Caco-2 (cell line): ENCODE measurements around the gene NSD1. TPM values are rescaled to one million over a fixed set of nuclear protein-coding genes. Genes with fewer than 3 reads are reported as not detected.
A peak's percentile ranks its signal among the peaks of the same experiment; 100 is the strongest.

Experiments used
- BruUV-seq: library from RNA; stranded (reverse); fragments of 400-500 nt; replicated peaks from 2 replicates; lab custom pipeline; 2021; lab: Mats Ljungman, UMichigan
- CTCF ChIA-PET: fragments of 300-600 bp; sonication (Branson Sonifier 250); formaldehyde crosslinking; loops from one replicate; lab custom pipeline; 2022; ENCODE audit warnings: antibody characterized with exemption; lab: Charles Lee
- POLR2A ChIA-PET: fragments of 300-600 bp; sonication (Branson Sonifier 250); formaldehyde crosslinking; loops from one replicate; lab custom pipeline; 2022; ENCODE audit warnings: antibody characterized with exemption; lab: Charles Lee
- DNase-seq, 2 experiments: peaks; one replicate each; pipeline versions ENCODE4 v3.0.0 to v3.0.0-alpha.2; 2020 to 2022
- H3K27me3 ChIP-seq: replicated peaks from 2 replicates; pipeline ENCODE4 v1.6.0; 2011; ENCODE audit warnings: low read length; ENCODE audit not compliant: control insufficient read depth, insufficient read depth
- H3K36me3 ChIP-seq: 2 replicates; pipeline ENCODE4 v1.5.1; 2011; ENCODE audit warnings: low read length; ENCODE audit not compliant: control insufficient read depth, insufficient read depth
- H3K4me1 ChIP-seq: fragments of 250-450 bp; sonication (Bioruptor Pico); 2 replicates; pipeline ENCODE4 v1.5.1; 2020; ENCODE audit warnings: mild to moderate bottlenecking
- H3K4me3 ChIP-seq: 2 replicates; pipeline ENCODE4 v1.5.1; 2011; ENCODE audit warnings: low read depth, mild to moderate bottlenecking, control low read depth, low read length
- H3K9me3 ChIP-seq: fragments of 250-450 bp; sonication (Bioruptor Pico); 2 replicates; pipeline ENCODE4 v1.5.1; 2020; ENCODE audit warnings: mild to moderate bottlenecking, moderate library complexity
- H3K27ac Mint-ChIP-seq: one replicate; pipeline ENCODE4 v1.8.0; 2022; ENCODE audit warnings: mixed read lengths; ENCODE audit not compliant: unreplicated experiment
- H3K27me3 Mint-ChIP-seq: one replicate; pipeline ENCODE4 v1.8.0; 2022; ENCODE audit warnings: mixed read lengths; ENCODE audit not compliant: insufficient read depth, unreplicated experiment
- H3K36me3 Mint-ChIP-seq: one replicate; pipeline ENCODE4 v1.8.0; 2022; ENCODE audit warnings: mild to moderate bottlenecking, mixed read lengths; ENCODE audit not compliant: insufficient read depth, unreplicated experiment
- H3K4me1 Mint-ChIP-seq: one replicate; pipeline ENCODE4 v1.8.0; 2022; ENCODE audit warnings: low read depth, mixed read lengths; ENCODE audit not compliant: unreplicated experiment
- H3K4me3 Mint-ChIP-seq: one replicate; pipeline ENCODE4 v1.8.0; 2022; ENCODE audit warnings: mild to moderate bottlenecking, moderate library complexity, mixed read lengths; ENCODE audit not compliant: unreplicated experiment
- H3K9me3 Mint-ChIP-seq: one replicate; pipeline ENCODE4 v1.8.0; 2022; ENCODE audit warnings: mixed read lengths; ENCODE audit not compliant: unreplicated experiment
- CTCF ChIP-seq, 2 experiments: fragments of 200-600 bp in 1 of 2; IDR thresholded peaks; 1 replicate in 1 of 2; 2 replicates in 1 of 2; pipeline versions ENCODE4 v1.5.1 to v1.8.0; 2011 to 2022; ENCODE audit warnings: antibody characterized with exemption in 1 of 2, control low read depth in 1 of 2, inconsistent platforms in 1 of 2, low read depth in 1 of 2, low read length in 1 of 2, mild to moderate bottlenecking in 1 of 2, moderate library complexity in 1 of 2; ENCODE audit not compliant: insufficient read depth in 1 of 2, severe bottlenecking in 1 of 2, unreplicated experiment in 1 of 2
- intact Hi-C: fragments of 100-400 bp; cut with micrococcal nuclease; formaldehyde crosslinking; loops from one replicate; pipeline ENCODE4 v1.10.0; 2022; ENCODE audit not compliant: unreplicated experiment
- total RNA-seq: library from RNA; stranded (reverse); gene quantifications from 2 replicates; pipeline ENCODE4 v1.2.3, GENCODE V29; 2022

Gene NSD1
- total RNA-seq, 1 experiment from 2014 or later, result 67.4 TPM

- CTCF ChIA-PET, result interaction anchor here (0.6 to 1.5 kb wide), 5 partner anchors 9 to 147 kb away, joined by 3 to 4 read pairs (median 3); no protein-coding TSS in a partner anchor
- Histone ChIP-seq H3K9me3 (no peaks in the 10 kb centered on the region), H3K4me1 (peaks cover 41% of the 10 kb centered on the region), H3K36me3 (no peaks in the 10 kb centered on the region), H3K27me3 (no peaks in the 10 kb centered on the region), H3K4me3 (no peak overlapping the region)
- BruUV-seq, result no TSS peak
- POLR2A ChIA-PET, result no interaction called here
- H3K4me3 Mint-ChIP-seq, result no peak overlapping the region
- peaks cover 62% of the 10 kb centered on the region for H3K36me3 Mint-ChIP-seq
- H3K27me3 Mint-ChIP-seq, result no peaks in the 10 kb centered on the region
- TF ChIP-seq CTCF (IDR thresholded peaks at IDR 0.05; ENCODE audit: insufficient read depth in 1 of 2, low read depth in 1 of 2, low read length in 1 of 2, severe bottlenecking in 1 of 2, unreplicated experiment in 1 of 2), result no peak
- intact Hi-C loops, result no loop called here
- peaks cover 9% of the 10 kb centered on the region for H3K9me3 Mint-ChIP-seq
- H3K4me1 Mint-ChIP-seq, result peaks cover 33% of the 10 kb centered on the region
- H3K27ac Mint-ChIP-seq, result peak overlapping the region; percentile 95
- peak in 1 of 2 experiments; percentile 18 for DNase-seq
These were observed 194.3 kb downstream of the NSD1 start for GRCh38 chr5:177327539-177328522.

GRCh38 chr5:177328545-177329231 is 195.1 kb downstream of the NSD1 start:
- intact Hi-C loops, result no loop called here
- TF ChIP-seq CTCF (IDR thresholded peaks at IDR 0.05; ENCODE audit: insufficient read depth in 1 of 2, low read depth in 1 of 2, low read length in 1 of 2, severe bottlenecking in 1 of 2, unreplicated experiment in 1 of 2), result no peak
- peaks cover 63% of the 10 kb centered on the region for H3K36me3 Mint-ChIP-seq
- Histone ChIP-seq H3K4me3 (no peak overlapping the region), H3K27me3 (no peaks in the 10 kb centered on the region), H3K36me3 (no peaks in the 10 kb centered on the region; the same call in 1 of the 2 replicates), H3K9me3 (no peaks in the 10 kb centered on the region), H3K4me1 (peaks cover 41% of the 10 kb centered on the region)
- peaks cover 9% of the 10 kb centered on the region for H3K9me3 Mint-ChIP-seq
- no peaks in the 10 kb centered on the region for H3K27me3 Mint-ChIP-seq
- no TSS peak for BruUV-seq
- peaks cover 33% of the 10 kb centered on the region for H3K4me1 Mint-ChIP-seq
- POLR2A ChIA-PET, result no interaction called here
- CTCF ChIA-PET, result interaction anchor here (0.8 to 1.5 kb wide), 2 partner anchors 19 to 62 kb away, joined by 3 to 4 read pairs; no protein-coding TSS in a partner anchor
- H3K27ac Mint-ChIP-seq, result peak overlapping the region; percentile 95
- DNase-seq, result no peak
- H3K4me3 Mint-ChIP-seq, result no peak overlapping the region

- H3K4me1 Mint-ChIP-seq, result peaks cover 27% of the 10 kb centered on the region
- no peak overlapping the region for H3K4me3 Mint-ChIP-seq
- no peak for TF ChIP-seq CTCF (IDR thresholded peaks at IDR 0.05; ENCODE audit: insufficient read depth in 1 of 2, low read depth in 1 of 2, low read length in 1 of 2, severe bottlenecking in 1 of 2, unreplicated experiment in 1 of 2)
- Histone ChIP-seq H3K4me1 (peaks cover 33% of the 10 kb centered on the region), H3K27me3 (no peaks in the 10 kb centered on the region), H3K9me3 (no peaks in the 10 kb centered on the region), H3K36me3 (no peaks in the 10 kb centered on the region; the same call in 1 of the 2 replicates), H3K4me3 (no peak overlapping the region)
- H3K27me3 Mint-ChIP-seq, result no peaks in the 10 kb centered on the region
- peaks cover 71% of the 10 kb centered on the region for H3K36me3 Mint-ChIP-seq
- POLR2A ChIA-PET, result no interaction called here
- H3K9me3 Mint-ChIP-seq, result peaks cover 9% of the 10 kb centered on the region
- intact Hi-C loops, result no loop called here
- no peak for DNase-seq
- BruUV-seq, result no TSS peak
- CTCF ChIA-PET, result no interaction called here
- H3K27ac Mint-ChIP-seq, result peak overlapping the region; percentile 21
These were observed 196.3 kb downstream of the NSD1 start for GRCh38 chr5:177329883-177330282.
